K562 treated with DMSO at 1 percent for 4 hours (cell line): Measurements from ENCODE around the gene SOCS2. TPM values are rescaled to one million over a fixed set of nuclear protein-coding genes. Genes with fewer than 3 reads are reported as not detected.

Source experiments
- total RNA-seq: library from RNA; unstranded; fragments of 300-600 nt; gene quantifications from 2 replicates; pipeline ENCODE4 v1.2.3, GENCODE V29; 2022; ENCODE audit not compliant: insufficient read depth

SOCS2 gene
- 115 and 146 TPM in 2 replicates for total RNA-seq

GRCh38 chr12:93571925-93572711, at the start of gene SOCS2:
Gene SOCS2, plus strand, starts transcription at chr12:93572675. Its CDS starts 223 bp downstream, at chr12:93572898.

Other genes with a start within 250 kb of the SOCS2 start
- gene NUDT4, start 194.8 kb upstream of the SOCS2 start, total RNA-seq: 30.4 and 31.7 TPM in 2 replicates
- 46.6 and 52.4 TPM in 2 replicates for gene UBE2N, start 130.7 kb upstream of the SOCS2 start, total RNA-seq
- 76.3 and 84.1 TPM in 2 replicates for gene MRPL42, start 105.2 kb upstream of the SOCS2 start, total RNA-seq
- 50.9 and 58.6 TPM in 2 replicates for gene CRADD, start 104.7 kb downstream of the SOCS2 start, total RNA-seq